ENCODE results near the gene NUSAP1.
A peak's percentile ranks its signal among the peaks of the same experiment; 100 is the strongest.
"Not testable (repeated sequence)": the region's sequence is repeated elsewhere in the genome, so short reads cannot be mapped to it uniquely, and the experiment has no call there.

The NUSAP1 gene, protein sequence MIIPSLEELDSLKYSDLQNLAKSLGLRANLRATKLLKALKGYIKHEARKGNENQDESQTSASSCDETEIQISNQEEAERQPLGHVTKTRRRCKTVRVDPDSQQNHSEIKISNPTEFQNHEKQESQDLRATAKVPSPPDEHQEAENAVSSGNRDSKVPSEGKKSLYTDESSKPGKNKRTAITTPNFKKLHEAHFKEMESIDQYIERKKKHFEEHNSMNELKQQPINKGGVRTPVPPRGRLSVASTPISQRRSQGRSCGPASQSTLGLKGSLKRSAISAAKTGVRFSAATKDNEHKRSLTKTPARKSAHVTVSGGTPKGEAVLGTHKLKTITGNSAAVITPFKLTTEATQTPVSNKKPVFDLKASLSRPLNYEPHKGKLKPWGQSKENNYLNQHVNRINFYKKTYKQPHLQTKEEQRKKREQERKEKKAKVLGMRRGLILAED

DNA sequence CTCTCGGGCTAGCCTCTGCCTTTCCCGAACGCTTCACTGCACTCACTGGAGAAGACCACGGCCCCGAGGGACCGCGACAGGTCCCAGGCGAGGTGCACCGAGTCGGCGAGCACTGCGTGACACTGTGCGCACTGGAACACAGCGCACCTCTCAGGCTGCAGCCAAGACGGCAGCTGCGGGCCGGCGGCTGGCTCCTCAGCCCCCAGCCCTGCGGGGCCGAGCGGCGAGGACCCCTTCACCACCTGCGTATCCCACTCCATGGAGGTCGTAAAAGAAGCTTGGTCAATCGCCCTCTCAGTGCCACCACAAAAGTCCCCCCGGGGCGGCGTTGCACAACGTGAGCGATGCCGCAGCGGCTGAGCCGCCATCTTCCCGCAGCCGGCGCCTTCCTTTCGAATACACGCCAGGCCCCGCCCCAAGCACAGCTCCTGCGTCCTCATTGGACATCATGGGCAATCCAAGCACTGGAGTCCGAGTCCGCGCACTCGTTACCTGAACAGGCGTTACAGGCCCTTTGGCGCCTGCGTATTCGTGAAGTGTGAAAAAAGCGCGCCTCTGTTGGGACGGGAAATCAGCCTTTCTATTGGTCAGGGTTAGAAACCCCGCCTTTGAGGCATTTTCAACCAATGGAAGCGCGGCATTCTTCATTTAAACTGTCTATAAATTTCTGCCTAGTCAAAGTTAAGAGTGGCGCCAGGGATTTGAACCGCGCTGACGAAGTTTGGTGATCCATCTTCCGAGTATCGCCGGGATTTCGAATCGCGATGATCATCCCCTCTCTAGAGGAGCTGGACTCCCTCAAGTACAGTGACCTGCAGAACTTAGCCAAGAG lies at the start of gene NUSAP1, which contains the start of gene OIP5:
TSS of gene NUSAP1 (plus strand) at position 688 of the 832 bp plus-strand sequence. CDS start at position 765, 77 bp downstream.
TSS of gene OIP5 (minus strand) at position 398 of the 832 bp plus-strand sequence. CDS start at position 368, 30 bp downstream.
- FAIRE-seq = peak; percentile 99

DNA sequence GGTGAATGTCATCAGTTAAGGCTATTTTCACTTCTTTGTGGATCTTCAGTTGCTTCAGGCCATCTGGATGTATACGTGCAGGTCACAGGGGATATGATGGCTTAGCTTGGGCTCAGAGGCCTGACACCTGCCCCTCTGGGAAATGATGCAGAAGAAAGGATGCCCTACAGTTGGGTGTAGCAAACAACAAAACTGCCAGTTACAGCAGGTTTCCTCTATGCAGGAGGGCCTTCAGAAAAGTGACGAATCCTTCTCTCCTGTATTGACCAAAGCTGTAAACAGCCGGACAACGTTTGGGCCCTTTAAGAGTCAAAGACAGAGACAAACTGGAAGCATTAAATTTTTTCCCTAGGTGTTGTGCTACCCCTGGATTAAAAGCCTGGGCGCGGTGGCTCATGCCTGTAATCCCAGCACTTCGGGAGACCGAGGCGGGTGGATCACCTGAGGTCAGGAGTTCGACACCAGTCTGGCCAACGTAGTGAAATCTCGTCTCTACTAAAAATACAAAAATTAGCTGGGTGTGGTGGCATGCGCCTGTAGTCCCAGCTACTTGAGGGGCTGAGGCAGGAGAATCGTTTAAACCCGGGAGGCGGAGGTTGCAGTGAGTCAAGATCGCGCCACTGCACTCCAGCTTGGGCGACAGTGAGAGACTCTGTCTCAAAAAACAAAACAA lies 49.6 kb upstream of the NUSAP1 start:
- FAIRE-seq = not testable (repeated sequence)

DNA sequence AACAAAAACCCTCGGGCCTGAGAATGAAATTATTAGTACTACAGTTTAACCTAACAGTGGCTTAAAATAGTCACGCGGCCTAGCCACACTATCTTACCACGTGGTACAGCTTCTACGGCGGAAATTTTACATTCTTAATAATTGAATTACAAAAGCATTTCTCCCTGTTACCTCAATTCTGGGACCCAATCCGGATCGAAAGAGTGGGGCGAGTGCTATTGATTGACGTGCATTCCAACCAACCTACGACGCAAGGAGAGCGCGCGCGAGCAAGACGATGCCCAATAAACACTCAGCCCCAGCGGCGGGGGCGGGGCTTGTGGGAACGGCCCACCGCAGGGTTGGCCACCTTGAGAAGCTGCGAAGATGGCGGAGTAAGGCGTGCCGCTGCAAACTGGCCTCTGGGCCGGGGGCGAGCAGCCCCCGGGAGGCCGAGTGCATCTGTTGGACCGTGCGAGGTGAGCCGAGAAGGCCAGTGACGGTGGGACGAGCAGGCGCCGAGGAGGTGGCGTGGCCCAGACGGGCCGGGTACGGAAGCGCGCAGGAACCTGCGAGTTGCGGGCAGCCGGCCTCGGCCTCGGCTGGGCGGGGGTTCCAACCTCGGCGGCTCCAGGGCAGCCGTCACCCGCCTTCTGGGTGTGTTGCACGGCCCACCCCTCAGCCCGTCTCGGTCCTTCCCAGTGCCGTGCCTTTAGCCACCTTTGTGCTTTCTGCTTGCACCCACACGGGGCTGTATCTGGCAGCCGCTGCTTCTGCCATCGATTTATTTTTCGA lies 48.8 kb upstream of the NUSAP1 start:
- peak; percentile 98 for FAIRE-seq

DNA sequence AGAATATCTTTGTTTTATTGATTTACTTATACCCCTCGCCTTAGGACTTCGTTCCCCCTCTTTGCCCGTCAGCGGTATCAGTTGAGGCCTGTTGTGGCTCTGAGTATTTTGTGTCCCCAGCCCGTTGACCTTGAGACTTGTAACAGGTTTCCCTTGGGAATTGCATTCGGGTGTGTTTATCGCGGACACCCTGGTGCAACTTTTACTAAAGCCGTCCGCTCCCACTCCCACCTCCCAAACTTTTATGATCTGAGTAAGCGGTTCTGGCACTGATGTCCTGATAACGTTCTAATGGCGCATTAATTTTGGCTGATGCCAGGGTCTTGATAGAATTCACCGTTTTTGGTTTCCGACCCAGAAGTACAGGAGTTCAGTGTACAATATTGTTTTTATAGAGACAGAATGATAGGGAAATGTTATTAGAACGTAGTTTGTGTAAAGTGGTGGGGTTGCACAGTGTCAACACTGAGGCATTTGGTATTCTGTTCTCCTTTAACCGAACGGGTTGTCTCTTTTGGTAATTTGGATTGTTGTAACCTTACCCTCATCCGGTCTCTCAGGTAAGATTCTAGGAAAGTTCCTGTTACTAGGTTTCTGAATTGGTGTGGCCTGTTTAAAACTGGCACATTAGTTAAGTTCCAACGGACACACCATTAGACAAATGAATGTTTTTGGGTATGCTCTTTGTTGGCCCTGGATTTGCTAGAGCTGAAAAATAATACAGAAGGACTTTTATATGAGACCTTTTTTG lies 48.1 kb upstream of the NUSAP1 start:
- no peak for FAIRE-seq

DNA sequence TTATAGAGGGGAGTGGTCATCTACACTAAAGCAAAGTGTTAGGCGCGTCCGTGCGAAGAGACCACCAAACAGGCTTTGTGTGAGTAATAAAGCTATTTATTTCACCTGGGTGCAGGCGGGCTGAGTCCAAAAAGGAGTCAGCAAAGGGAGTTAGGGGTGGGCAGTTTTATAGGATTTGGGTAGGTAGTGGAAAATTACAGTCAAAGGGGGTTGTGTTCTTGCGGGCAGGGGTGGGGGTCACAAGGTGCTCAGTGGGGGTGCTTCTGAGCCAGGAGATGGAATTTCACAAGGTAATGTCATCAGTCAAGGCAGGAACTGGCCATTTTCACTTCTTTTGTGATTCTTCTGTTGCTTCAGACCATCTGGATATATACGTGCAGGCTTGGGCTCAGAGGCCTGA lies 47.4 kb upstream of the NUSAP1 start:
- no peak for FAIRE-seq

DNA sequence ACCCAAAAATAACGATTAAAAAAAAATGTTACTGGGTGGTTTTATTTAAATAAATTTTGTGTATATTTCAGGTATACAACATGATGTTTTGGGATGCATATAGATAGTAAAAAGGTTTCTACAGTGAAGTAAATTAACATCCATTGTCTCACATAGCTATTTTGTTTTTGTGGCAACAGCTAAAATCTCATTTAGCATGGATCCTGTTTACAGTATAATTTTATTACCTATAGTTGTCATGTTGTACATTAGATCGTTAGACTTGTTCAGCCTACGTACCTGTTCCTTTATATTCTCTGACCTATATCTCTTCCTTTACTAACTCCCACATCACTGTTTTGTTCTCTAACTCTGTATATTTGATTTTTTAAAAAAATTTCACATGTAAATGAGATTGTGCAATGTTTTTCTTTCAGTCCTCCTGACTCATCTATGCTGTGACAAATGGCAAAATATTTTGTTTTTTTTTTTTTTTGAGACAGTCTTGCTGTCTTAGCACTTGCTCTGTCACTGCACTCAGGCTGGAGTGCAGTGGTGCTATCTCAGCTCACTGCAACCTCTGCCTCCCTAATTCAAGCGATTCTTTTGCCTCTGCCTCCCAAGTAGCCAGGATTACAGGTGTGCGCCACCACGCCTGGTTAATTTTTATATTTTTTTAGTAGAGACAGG lies 45.9 kb upstream of the NUSAP1 start:
- FAIRE-seq = no peak

DNA sequence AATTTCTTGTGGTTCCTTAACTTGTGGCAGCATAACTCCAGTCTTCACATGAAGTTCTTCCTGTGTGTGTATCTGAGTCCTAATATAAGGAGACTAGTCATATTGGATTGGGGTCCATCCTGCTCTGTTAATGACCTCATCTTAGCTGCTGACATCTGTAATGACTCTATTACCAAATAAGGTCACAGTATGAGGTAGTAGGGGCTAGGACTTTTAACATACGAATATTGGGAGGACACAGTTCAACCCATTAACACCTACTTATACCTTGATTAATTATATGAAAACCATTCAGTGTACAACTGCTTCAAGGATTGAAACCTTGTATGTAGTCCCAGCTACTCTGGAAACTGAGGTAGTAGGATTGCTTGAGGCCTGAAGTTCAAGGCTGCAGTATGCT lies 44.2 kb upstream of the NUSAP1 start:
- FAIRE-seq = no peak

DNA sequence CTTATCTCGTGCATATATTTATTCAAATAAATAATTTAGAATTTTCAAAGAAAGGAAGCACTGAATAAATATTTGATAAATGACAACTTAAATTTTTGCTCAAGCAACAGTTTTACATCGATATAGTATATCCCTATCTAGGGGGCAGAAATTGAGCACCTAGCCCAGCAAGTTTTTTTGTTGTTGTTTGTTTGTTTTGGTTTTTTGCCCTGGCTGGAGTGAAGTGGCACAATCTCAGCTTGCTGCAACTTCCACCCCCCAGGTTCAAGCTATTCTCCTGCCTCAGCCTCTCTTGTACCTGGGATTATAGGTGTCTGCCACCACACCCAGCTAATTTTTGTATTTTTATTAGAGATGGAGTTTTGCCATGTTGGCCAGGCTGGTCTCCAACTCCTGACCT lies 42.7 kb upstream of the NUSAP1 start:
- FAIRE-seq = no peak

DNA sequence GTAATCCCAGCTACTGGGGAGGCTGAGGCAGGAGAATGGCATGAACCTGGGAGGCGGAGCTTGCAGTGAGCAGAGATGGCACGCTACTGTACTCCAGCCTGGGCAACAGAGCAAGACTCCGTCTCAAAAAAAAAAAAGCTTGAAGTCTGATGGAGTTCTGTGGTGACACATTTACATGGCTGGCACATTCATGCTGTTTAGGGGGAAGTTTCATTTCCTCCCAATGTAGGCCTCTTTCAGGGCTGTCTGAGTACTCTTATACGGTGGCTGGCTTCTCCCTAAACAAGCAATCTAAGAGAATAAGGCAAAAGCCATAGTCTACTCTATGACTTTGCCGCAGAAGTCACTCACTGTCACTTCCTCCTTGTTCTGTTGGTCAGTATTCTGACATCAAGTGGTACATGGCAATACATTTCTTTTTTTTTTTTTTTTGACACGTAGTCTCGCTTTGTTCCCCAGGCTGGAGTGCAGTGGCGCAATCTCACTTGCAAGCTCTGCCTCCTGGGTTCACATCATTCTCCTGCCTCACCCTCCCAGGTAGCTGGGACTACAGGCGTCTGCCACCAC lies 41.5 kb upstream of the NUSAP1 start:
- no peak for FAIRE-seq

DNA sequence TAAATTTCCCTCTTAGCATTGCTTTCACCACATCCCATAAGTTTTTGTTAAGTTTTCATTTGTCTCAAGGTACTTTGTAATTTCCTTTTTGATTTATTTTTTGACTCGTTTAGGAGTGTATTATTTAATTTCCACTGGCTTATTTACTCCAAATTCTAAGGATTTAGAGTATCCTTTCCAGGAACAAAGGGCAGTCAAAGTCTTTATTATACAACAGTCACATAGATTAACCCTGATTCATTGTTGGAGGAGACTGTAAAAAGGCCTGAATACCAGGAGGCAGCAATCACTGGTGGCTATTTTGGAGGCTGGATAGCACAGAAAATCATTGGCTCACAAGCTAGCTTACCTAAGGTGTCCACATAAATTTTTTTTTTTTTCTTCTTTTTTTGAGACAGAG lies 40.2 kb upstream of the NUSAP1 start:
- FAIRE-seq = no peak

DNA sequence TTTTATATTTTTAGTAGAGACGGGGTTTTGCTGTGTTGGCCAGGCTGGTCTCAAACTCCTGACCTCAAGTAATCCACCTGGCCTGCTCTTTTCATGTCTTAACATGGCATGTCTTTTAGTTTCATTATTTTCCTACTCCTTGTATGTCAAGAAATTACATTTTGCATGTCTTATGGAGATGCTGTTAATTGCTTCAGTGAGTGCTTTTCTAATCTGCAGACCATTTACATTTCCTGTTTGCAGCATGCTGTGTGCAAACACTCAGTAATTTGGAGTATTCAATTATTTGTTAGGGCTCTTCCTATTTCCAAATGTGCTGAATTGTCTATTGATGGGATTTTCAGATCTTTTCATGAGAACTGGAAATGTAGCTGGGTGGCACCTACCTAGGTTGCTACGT lies 31.5 kb upstream of the NUSAP1 start:
- FAIRE-seq = not testable (repeated sequence)

DNA sequence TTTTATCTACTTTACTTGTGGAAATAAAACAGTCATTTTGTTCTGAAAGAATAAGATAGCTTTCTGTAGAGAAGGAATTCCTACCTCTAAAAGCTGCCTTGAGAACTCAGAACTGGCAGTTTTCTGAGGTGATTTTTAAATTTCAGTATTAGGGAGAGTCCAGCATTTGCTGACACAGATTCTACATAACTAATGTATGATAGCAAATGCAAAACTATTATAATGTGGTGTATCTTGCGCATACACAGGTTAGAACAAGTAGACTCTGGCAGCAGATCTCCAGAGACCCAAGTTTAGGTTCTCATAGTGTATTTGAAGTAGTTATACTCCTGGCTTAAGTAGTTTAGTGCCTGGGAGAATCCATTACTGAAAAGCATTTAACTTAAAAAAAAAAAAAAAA lies 31.1 kb upstream of the NUSAP1 start:
- FAIRE-seq = no peak

DNA sequence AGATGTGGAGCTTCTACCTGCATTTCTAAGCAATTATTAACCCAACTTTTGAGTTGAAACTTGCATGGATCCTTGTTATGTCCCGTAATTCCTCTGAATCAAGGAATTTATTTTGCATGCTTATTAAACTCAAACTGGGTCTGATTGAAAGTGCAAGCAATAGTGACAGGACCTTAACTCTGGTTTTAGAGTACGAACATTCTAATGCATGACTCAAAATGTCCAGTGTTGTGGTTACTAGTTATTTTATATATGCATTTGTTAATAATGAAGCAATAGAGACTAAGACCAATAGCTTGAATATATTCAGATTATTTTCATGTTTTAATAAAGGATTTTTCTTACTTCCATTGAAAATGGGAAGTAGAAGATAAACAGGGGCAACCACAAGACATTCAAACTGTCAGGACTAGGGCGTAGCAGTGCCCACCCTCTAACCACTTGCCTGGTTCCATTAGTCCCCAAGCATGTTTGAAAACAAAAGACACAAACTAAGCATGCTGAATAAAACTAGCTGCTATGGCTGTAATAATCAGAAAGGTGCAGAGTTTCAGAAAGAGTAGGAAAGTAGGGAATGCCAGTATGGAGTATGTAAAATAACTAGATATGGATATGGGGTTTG lies 28.4 kb upstream of the NUSAP1 start:
- no peak for FAIRE-seq

DNA sequence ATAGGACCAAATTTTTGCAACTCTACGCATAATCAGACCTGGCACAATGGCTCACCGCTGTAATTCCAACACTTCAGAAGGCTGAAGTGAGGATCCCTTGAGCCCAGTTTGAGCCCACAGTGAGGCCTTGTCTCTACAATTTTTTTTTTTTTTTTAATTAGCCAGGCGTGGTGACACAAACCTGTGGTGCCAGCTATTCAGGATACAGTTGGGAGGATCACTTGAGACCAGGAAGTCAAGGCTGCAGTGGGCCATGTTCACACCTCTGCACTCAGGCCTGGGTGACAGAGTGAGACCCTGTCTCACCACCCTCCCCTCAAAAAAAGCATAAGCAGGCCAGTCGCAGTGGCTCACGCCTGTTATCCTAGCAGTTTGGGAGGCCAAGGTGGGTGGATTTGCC lies 25.0 kb upstream of the NUSAP1 start:
- FAIRE-seq = no peak

DNA sequence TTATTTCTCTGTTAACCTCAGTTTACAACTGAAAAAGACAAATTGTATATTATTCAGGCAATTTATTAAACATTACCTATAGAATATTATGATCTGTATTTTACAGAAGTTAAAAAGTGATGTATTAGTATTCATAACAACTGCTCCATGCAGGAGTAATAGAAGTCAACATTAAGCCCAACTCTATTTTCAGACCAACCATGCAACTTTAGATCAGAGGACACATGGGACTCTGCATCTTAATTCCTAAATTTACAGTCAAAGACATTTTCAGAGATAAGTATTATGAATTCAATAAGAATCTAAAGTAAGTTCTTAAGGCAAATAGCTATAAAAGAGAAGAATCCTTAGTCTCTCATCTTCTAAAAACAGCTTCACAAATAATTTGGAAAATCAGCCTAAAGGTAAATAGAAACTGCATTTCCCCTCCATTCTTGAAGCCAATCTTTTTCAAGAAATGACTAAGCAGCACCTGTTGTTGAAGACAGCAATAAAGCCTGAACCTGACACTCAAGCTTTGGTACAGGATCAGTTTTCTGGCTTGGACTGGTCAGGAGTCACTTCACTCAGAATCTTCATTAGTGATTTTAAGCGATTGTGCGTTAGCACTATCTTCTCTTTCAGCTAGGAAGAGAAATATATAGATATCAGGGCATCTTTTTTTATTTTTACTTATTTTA lies 23.3 kb upstream of the NUSAP1 start:
- FAIRE-seq = peak; percentile 49

DNA sequence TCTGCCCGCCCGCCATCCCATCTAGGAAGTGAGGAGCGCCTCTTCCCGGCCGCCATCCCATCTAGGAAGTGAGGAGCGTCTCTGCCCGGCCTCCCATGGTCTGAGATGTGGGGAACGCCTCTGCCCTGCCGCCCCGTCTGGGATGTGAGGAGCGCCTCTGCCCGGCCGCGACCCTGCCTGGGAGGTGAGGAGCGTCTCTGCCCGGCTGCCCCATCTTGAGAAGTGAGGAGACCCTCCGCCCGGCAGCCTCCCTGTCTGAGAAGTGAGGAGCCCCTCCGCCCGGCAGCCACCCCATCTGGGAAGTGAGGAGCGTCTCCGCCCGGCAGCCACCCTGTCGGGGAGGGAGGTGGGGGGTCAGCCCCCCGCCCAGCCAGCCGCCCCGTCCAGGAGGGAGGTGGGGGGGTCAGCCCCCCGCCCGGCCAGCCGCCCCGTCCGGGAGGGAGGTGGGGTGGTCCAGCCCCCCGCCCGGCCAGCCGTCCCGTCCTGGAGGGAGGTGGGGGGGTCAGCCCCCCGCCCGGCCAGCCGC lies 11.8 kb upstream of the NUSAP1 start:
- FAIRE-seq = not testable (repeated sequence)

DNA sequence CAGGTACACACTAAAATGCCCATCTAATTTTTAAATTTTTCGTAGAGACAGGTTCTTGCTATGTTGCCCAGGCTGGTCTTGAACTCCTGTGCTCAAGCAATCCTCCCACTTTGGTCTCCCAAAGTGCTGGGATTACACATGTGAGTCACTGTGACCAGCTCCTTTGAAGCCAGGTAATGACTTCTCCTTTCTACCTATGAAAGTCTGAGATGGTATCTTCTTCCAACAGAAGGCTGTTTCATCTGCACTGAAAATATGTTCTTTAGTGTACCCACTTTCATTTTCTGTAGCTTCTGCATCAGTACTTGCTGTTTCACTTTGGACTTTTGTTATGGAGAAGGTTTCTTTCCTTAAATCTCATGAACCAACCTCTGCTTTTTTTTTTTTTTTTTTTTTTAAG lies 9.1 kb upstream of the NUSAP1 start:
- no peak for FAIRE-seq

DNA sequence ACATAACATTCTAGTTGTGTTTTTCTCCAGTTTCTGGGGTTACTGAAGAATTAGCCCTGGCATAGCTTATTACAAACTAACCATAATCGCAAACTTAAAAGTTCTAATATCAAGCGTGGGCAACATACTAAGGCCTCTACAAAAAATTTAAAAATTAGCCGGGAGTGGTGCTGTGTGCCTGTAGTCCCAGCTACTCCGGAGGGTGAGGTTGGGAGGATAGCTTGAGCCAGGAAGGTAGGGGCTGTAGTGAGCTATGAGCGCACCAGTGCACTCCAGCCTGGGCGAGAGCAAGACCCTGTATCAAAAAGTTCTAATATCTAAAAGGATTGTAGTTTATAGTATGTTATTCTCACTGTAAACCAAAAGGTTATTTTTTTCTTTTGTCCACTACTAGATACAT lies 1.4 kb upstream of the NUSAP1 start:
- FAIRE-seq = no peak

DNA sequence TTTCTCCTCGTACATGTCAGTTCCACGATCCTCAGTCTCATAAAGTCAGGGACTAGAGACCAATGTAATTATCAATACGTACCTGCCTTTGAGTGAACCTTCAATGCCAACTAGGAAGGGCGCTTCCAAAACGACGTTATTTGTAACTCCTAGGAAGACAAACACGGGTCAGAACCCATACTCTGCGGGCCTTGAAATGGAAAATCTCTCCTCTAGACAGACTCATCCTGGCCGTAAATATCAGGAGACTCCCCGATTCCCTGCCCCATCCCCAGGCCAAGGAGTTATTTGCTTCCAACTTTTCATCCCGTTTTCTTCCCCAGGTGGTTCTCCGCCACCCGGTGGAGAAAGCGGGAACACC lies 868 bp upstream of the NUSAP1 start:
- no peak for FAIRE-seq

Measured in G401.6 (cell line).